Spinal cord (tissue), 10 donors: Measurements from ENCODE around the gene ARHGAP10. TPM values are rescaled to one million over a fixed set of nuclear protein-coding genes. Genes with fewer than 3 reads are reported as not detected.

Experiments used
- DNase-seq, 6 donors: peaks; one replicate each; pipeline versions ENCODE4 v3.0.0 to v3.0.0-alpha.2; 2013 to 2015; ENCODE audit warnings: low spot score in 6 of 6, low read depth in 4 of 6
- H3K27ac ChIP-seq: one replicate; pipeline ENCODE4 v1.5.1; 2013; ENCODE audit warnings: low read depth, low read length, control low read depth
- H3K27me3 ChIP-seq: one replicate; pipeline ENCODE4 v1.6.1; 2013; ENCODE audit warnings: low read length; ENCODE audit not compliant: control insufficient read depth, insufficient read depth
- H3K36me3 ChIP-seq: one replicate; pipeline ENCODE4 v1.6.1; 2013; ENCODE audit warnings: low read length; ENCODE audit not compliant: control insufficient read depth, insufficient read depth
- H3K4me1 ChIP-seq: one replicate; pipeline ENCODE4 v1.6.1; 2013; ENCODE audit warnings: low read length; ENCODE audit not compliant: control insufficient read depth, insufficient read depth
- H3K4me3 ChIP-seq: one replicate; pipeline ENCODE4 v1.5.1; 2013; ENCODE audit warnings: low read depth, low read length, control low read depth
- H3K9me3 ChIP-seq: one replicate; pipeline ENCODE4 v1.6.1; 2013; ENCODE audit warnings: low read length; ENCODE audit not compliant: control insufficient read depth, insufficient read depth
- WGBS: methylation state at CpG from one replicate; pipeline ENCODE4 v1.1.5; 2013; ENCODE audit warnings: missing lambda C conversion rate; ENCODE audit not compliant: insufficient coverage; 5-methylcytosine and 5-hydroxymethylcytosine counted together
- polyA plus RNA-seq, 2 donors: library from polyadenylated mRNA; unstranded; fragments of 120-200 nt; gene quantifications; one replicate each; pipeline ENCODE4 v1.2.1, GENCODE V29; 2013; ENCODE audit not compliant: insufficient read length in 2 of 2
- total RNA-seq, 2 donors: library from RNA; depleted of rRNA in 1 of 2; stranded (reverse); fragments of 120-200 nt in 1 of 2; fragments of >200 nt in 1 of 2; gene quantifications; one replicate each; pipeline versions ENCODE4 v1.2.3 to v1.2.4, GENCODE V29; 2013 to 2014
- donor health status: healthy.

The ARHGAP10 gene
- total and polyA plus RNA-seq, 4 donors, result 6.4 to 27.8 (median 17.4) TPM

DNA sequence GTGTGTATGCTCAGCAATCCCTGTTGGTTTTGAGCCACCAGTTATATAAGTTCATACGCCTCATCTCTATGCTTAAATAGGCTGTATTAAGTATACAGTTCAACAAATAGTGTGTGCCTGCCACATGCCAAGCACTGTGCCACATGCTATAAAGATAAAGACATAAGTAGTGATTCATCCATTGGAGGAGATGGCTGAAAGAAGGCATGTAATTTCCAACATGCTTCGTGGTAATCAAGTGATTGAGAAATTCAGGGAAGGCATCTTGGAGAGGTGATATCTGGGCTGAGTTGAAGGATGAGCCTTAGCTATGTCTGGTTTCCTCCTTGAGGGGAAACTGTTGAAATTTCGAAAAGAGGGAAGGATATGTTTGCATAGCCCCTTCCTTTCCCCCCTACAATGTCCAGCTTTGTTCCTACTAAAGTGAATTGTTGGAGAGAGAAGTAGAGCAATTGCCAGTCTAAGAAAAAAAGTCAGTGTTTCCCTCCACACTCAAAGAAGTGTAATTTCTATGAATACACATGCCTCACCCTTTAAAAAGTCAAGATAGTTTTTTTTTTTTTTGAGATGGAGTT, 96.5 kb downstream of the ARHGAP10 start:
- DNase-seq, result no peak
- Histone ChIP-seq H3K36me3 (no peaks in the 10 kb centered on the region), H3K27ac (no peak overlapping the region), H3K4me1 (peaks cover 5% of the 10 kb centered on the region), H3K9me3 (no peaks in the 10 kb centered on the region), H3K27me3 (no peaks in the 10 kb centered on the region), H3K4me3 (no peak overlapping the region)
- WGBS, result 77% methylated on average over 1 of the region's 3 CpGs

DNA sequence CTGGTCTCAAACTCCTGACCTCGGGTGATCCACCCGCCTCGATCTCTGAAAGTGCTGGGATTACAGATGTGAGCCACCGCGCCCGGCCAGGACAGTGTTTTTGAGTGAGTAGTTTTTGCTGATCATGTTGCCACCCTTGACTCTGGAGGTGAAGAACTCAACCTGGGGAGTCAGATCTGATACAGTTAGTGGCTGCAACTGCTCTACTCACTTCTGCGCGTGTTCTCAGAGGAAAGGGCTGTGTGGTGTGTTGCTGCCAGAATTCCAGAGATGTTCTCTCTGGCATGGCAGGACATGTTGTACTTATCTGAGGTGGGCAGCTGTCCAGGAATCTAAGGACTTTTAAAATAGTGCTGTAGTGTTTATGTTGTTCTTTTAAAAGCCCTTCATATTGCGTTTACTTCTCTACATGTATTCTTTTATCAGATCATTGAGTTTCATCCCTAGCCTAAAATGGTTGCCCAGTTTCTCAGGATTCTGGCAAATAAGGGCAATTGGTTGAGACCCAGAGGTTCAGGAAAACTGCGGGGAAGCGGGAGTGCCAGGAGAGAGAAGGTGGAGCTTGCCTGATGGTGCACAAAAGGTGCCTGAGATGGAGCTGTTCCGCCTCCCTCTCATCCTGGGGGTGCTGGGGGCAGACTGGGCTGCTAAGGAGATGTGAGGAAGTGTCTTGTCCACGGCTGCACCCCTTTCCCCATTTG, 97.7 kb downstream of the ARHGAP10 start:
- Histone ChIP-seq H3K4me3 (no peak overlapping the region), H3K9me3 (no peaks in the 10 kb centered on the region), H3K36me3 (no peaks in the 10 kb centered on the region), H3K27ac (no peak overlapping the region), H3K4me1 (peaks cover 5% of the 10 kb centered on the region), H3K27me3 (no peaks in the 10 kb centered on the region)
- no peak for DNase-seq
- WGBS, result 80% methylated on average over 11 of the region's 13 CpGs

DNA sequence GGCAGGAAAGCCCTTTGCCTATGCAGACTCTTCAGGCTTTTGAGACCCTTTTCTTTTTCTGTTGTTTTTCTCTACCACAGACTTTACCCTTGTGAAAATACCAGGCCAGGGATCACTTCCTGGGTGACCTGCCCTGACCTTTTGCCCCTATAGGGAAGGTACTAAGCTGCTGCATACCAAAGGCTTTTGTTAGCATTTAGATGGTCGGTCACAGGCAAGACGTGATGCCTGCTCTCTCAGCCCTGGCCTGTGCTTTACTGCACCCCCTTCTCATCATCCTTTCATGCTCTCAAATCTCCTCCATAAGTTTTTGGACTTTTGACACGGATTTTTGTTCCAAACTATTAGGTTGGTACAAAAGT, 98.2 kb downstream of the ARHGAP10 start:
- Histone ChIP-seq H3K27me3 (no peaks in the 10 kb centered on the region), H3K4me1 (peaks cover 5% of the 10 kb centered on the region), H3K27ac (no peak overlapping the region), H3K36me3 (no peaks in the 10 kb centered on the region), H3K9me3 (no peaks in the 10 kb centered on the region), H3K4me3 (no peak overlapping the region)
- WGBS, result 64% methylated on average over 2 of the region's 3 CpGs
- DNase-seq, result no peak

DNA sequence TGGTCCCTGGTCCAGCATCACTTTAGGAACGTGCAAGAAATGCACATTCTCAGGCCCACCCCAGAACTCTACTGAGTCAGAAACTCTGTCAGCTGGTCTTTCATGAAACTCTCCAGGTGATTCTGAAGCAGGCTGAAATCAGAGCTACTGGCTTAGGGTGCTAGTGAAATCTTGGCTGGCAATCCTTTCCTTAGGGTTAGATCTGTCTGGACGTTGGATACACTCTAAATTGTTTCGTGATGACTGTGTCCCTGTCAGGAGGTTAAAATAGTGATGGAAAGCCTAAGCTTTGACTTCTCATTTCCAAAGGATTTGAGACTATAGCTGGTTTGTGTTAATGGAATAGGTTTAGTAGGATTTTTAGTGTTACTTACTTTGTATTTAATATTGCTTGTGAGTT, 99.1 kb downstream of the ARHGAP10 start:
- Histone ChIP-seq H3K27ac (no peak overlapping the region), H3K4me1 (peaks cover 5% of the 10 kb centered on the region), H3K36me3 (no peaks in the 10 kb centered on the region), H3K9me3 (no peaks in the 10 kb centered on the region), H3K4me3 (no peak overlapping the region), H3K27me3 (no peaks in the 10 kb centered on the region)
- DNase-seq, result no peak
- WGBS, result 100% methylated on average over 2 of the region's 3 CpGs

DNA sequence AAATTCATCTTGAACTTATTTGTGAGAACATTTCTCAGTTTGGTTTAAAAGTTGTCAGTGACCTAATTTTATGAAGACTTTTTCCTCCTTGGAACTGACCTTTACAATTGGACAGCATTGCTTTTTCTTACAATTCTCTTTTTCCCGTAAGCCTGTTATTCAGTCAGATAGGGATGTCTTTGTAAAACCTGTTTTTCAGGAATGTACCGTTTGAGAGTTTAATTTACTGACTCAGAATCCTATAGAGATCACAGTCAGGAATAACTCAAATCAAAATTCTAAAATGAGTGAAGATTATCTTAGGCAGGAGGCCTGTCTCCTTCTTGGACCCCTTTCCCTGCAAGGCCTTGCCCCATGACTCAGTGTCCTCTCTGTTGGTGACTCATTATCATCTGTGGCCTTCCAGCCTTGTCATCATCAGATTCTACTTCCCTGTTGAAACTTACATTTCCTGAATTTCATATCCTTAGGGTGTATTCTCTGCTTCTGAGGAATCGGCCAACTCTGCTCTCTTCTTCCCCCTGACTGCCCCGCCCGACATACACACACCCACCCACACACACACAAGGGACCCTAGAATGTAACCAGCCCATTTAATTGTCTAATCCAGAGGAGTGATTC, 99.8 kb downstream of the ARHGAP10 start:
- DNase-seq, result no peak

DNA sequence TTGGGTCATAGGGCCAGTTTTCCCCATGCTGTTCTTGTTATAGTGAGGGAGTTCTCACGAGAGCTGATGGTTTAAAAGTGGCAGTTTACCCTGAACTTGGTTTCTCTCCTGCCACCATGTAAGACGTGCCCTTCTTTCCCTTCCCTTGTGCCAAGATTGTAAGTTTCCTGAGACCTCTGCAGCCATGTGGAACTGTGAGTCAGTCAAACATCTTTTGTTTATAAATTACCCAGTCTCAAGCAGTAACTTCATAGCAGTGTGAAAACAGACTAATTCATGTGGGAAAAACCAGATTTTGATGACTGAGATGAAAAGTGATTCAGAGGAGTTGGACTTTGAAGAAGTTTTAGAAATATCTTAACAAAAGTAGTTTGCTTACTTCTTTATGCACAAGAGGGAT, 101.4 kb downstream of the ARHGAP10 start:
- DNase-seq, result no peak
- no peaks in the 10 kb centered on the region for H3K9me3 ChIP-seq
- H3K4me3 ChIP-seq, result no peak overlapping the region
- no peak overlapping the region for H3K27ac ChIP-seq
- no peaks in the 10 kb centered on the region for H3K27me3 ChIP-seq
- H3K4me1 ChIP-seq, result peaks cover 5% of the 10 kb centered on the region
- no CpG with 5 or more reads among the region's 2 CpGs for WGBS
- no peaks in the 10 kb centered on the region for H3K36me3 ChIP-seq

More for the DNA sequence above, 99.8 kb downstream of the ARHGAP10 start:
- H3K36me3 ChIP-seq, result no peaks in the 10 kb centered on the region
- no CpG with 5 or more reads among the region's 5 CpGs for WGBS
- no peaks in the 10 kb centered on the region for H3K27me3 ChIP-seq
- H3K27ac ChIP-seq, result no peak overlapping the region
- H3K9me3 ChIP-seq, result no peaks in the 10 kb centered on the region
- peaks cover 5% of the 10 kb centered on the region for H3K4me1 ChIP-seq
- H3K4me3 ChIP-seq, result no peak overlapping the region

DNA sequence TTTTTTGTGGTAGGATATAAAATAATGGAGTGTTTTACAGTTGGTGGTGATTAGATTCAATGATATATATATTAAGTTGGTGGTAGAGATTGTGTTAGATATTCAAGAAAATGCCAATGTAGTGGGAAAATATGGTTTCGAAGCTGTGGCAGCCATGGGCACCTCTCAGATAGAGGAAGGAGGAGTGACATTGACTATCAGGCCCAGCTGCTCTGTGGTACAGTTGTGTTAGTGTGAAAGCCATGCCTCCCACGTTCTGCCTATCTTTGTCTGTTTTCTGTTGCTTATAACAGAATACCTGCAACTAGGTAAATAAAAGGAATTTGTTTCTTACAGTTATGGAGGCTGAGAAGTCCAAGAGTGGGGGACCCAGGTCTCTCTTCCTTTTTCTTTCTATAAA, 101.9 kb downstream of the ARHGAP10 start:
- Histone ChIP-seq H3K9me3 (no peaks in the 10 kb centered on the region), H3K27me3 (no peaks in the 10 kb centered on the region), H3K4me3 (no peak overlapping the region), H3K4me1 (peaks cover 5% of the 10 kb centered on the region), H3K36me3 (no peaks in the 10 kb centered on the region), H3K27ac (no peak overlapping the region)
- no peak for DNase-seq
- WGBS, result 100% methylated on average over 1 of the region's 2 CpGs

DNA sequence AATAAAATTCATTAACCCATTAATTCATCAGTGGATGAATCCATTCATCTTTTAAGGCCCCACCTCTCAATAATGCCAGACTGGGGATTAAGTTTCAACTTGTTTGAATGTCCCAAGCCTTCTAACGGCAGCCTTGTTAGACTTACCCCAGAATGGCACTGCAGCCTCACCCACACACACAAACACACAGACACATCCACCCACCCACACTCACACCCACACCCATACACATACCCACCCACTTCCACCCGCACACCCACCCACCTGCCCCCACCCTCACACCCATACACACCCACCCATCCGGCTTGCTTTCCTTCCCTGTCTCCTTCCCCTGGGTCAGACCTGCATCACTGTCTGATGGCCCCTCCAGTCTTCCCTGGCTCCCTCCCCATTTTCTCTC, 102.6 kb downstream of the ARHGAP10 start:
- WGBS, result no CpG with 5 or more reads among the region's 3 CpGs
- no peaks in the 10 kb centered on the region for H3K9me3 ChIP-seq
- no peaks in the 10 kb centered on the region for H3K4me1 ChIP-seq
- H3K4me3 ChIP-seq, result no peak overlapping the region
- DNase-seq, result no peak
- H3K27me3 ChIP-seq, result no peaks in the 10 kb centered on the region
- H3K27ac ChIP-seq, result no peak overlapping the region
- H3K36me3 ChIP-seq, result no peaks in the 10 kb centered on the region

DNA sequence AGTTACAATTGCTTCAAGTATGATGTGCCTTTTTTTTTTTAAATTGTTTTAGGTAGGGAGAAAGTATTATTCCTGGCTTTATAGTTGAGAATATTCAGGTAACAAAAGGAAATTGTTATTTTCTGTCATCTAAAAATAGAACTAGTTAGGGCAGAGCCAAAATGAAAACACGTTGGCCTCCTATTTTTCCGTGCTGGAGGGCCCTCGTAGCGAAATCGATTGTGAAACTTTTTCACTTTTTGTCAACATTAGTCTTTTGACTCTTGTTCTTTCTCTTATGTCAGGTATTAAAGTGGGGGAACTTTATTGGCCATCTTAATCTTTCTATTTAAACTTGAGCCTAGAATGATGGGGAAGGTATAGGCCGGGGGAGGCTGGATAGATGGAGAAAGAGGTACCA, 104.9 kb downstream of the ARHGAP10 start:
- Histone ChIP-seq H3K9me3 (no peaks in the 10 kb centered on the region), H3K27me3 (no peaks in the 10 kb centered on the region), H3K4me3 (no peak overlapping the region), H3K27ac (no peak overlapping the region), H3K4me1 (no peaks in the 10 kb centered on the region), H3K36me3 (no peaks in the 10 kb centered on the region)
- 100% methylated on average over 1 of the region's 6 CpGs for WGBS
- DNase-seq, result no peak

DNA sequence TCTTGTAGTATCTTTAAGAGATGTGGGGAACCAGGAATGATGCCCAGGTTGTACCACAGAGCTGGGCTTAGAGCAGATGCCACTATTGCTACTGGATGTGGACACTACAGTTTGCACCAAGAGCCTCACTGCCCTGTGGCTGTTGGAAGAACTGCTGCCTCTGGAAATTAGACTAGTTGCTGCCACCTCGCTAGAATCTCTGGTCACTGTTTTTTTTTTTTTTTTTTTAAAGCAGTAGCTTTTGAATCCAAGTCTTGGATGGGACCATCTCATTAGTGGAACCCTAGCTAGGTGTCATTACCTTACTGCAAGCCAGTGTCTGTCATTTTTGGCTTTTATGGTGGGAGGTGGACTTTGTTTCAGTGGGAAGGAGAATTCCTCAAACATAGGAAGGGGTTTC, 105.5 kb downstream of the ARHGAP10 start:
- no peaks in the 10 kb centered on the region for H3K4me1 ChIP-seq
- no CpG with 5 or more reads among the region's 1 CpG for WGBS
- H3K27ac ChIP-seq, result no peak overlapping the region
- H3K9me3 ChIP-seq, result no peaks in the 10 kb centered on the region
- no peak overlapping the region for H3K4me3 ChIP-seq
- no peak for DNase-seq
- no peaks in the 10 kb centered on the region for H3K27me3 ChIP-seq
- no peaks in the 10 kb centered on the region for H3K36me3 ChIP-seq
